ENCODE measurements around the gene LYZL6. TPM values are rescaled to one million over a fixed set of nuclear protein-coding genes. Genes with fewer than 3 reads are reported as not detected.

Gene LYZL6
- total RNA-seq, 4 donors from 2014 or later = not detected

GRCh38 chr17:35963663-35964062 is 20.1 kb upstream of the LYZL6 start:
- H3K4me3 ChIP-seq = no peak overlapping the region
- H3K9me3 ChIP-seq = no peaks in the 10 kb centered on the region
- H3K27me3 ChIP-seq = peaks cover 0 to 25% (median 0%) of the 10 kb centered on the region in 4 donors
- no peak for DNase-seq (ENCODE audit: extremely low spot score)
- TF ChIP-seq EP300 (IDR thresholded peaks at IDR 0.05) (no peak), CTCF (IDR thresholded peaks at IDR 0.05) (no peak), POLR2A (IDR thresholded peaks at IDR 0.05; ENCODE audit: low read depth) (no peak), POLR2AphosphoS5 (IDR thresholded peaks at IDR 0.05) (no peak)
- H3K36me3 ChIP-seq = no peaks in the 10 kb centered on the region
- intact Hi-C loops (cut with DNase I) = no loop called here
- H3K4me1 ChIP-seq = no peaks in the 10 kb centered on the region
- WGBS = 85% methylated on average over 6 of the region's 6 CpGs
- no peak overlapping the region for H3K27ac ChIP-seq (replicated peaks in 1 of 4)

- TF ChIP-seq EP300 (IDR thresholded peaks at IDR 0.05) (no peak), POLR2A (IDR thresholded peaks at IDR 0.05; ENCODE audit: low read depth) (no peak), CTCF (IDR thresholded peaks at IDR 0.05) (no peak), POLR2AphosphoS5 (IDR thresholded peaks at IDR 0.05) (no peak)
- Histone ChIP-seq H3K4me1 (no peaks in the 10 kb centered on the region), H3K27me3 (peaks cover 0 to 7% (median 0%) of the 10 kb centered on the region in 4 donors), H3K27ac (replicated peaks in 1 of 4) (no peak overlapping the region), H3K9me3 (no peaks in the 10 kb centered on the region), H3K4me3 (no peak overlapping the region), H3K36me3 (no peaks in the 10 kb centered on the region)
- DNase-seq (ENCODE audit: extremely low spot score) = no peak
- intact Hi-C loops (cut with DNase I) = no loop called here
- 56% methylated on average over 5 of the region's 7 CpGs for WGBS
Measured at GRCh38 chr17:35953720-35954119, 10.2 kb upstream of the LYZL6 start.

DNA sequence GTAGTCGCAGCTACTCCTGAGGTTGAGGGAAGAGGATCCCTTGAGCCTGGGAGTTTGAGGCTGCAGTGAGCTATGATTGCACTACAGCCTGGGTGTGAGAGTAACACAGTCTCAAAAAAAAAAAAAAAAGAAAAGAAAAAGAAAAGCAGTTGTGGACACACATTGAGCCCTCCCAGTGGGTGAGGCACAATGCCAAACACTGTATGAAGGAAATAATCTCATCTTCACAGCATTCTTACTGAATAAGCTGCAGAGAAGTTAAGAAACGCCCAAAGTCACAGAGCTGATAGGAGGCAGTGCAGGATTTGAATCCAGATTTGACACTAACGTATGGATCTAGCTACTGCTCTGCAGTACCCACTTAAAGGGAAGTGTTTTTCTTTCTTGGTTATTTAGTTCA is 5.9 kb upstream of the LYZL6 start:
- Histone ChIP-seq H3K9me3 (no peaks in the 10 kb centered on the region), H3K4me3 (no peak overlapping the region), H3K27ac (replicated peaks in 1 of 4) (no peak overlapping the region), H3K36me3 (no peaks in the 10 kb centered on the region), H3K4me1 (no peaks in the 10 kb centered on the region), H3K27me3 (no peaks in the 10 kb centered on the region)
- 79% methylated on average over 3 of the region's 3 CpGs for WGBS
- no peak for DNase-seq (ENCODE audit: extremely low spot score)
- intact Hi-C loops (cut with DNase I) = no loop called here
- TF ChIP-seq POLR2AphosphoS5 (IDR thresholded peaks at IDR 0.05) = no peak
- TF ChIP-seq POLR2A (IDR thresholded peaks at IDR 0.05; ENCODE audit: low read depth) = no peak
- TF ChIP-seq EP300 (IDR thresholded peaks at IDR 0.05) = no peak
- TF ChIP-seq CTCF (IDR thresholded peaks at IDR 0.05) = no peak

GRCh38 chr17:35948092-35948491 is 4.6 kb upstream of the LYZL6 start:
- intact Hi-C loops (cut with DNase I) = no loop called here
- WGBS = 91% methylated on average over 7 of the region's 7 CpGs
- Histone ChIP-seq H3K9me3 (no peaks in the 10 kb centered on the region), H3K4me3 (no peak overlapping the region), H3K27me3 (no peaks in the 10 kb centered on the region), H3K36me3 (no peaks in the 10 kb centered on the region), H3K4me1 (no peaks in the 10 kb centered on the region), H3K27ac (replicated peaks in 1 of 4) (no peak overlapping the region)
- DNase-seq (ENCODE audit: extremely low spot score) = no peak
- no peak for TF ChIP-seq EP300 (IDR thresholded peaks at IDR 0.05)
- TF ChIP-seq POLR2AphosphoS5 (IDR thresholded peaks at IDR 0.05) = no peak
- TF ChIP-seq POLR2A (IDR thresholded peaks at IDR 0.05; ENCODE audit: low read depth) = no peak
- TF ChIP-seq CTCF (IDR thresholded peaks at IDR 0.05) = no peak

GRCh38 chr17:35947156-35947585 is 3.7 kb upstream of the LYZL6 start:
- no peaks in the 10 kb centered on the region for H3K27me3 ChIP-seq
- DNase-seq (ENCODE audit: extremely low spot score) = no peak
- whole genome bisulfite sequencing = 40% methylated on average over 11 of the region's 12 CpGs
- H3K4me3 ChIP-seq = peak overlapping the region in 1 of 4 donors; percentile 14
- TF ChIP-seq POLR2A (IDR thresholded peaks at IDR 0.05; ENCODE audit: low read depth) (no peak), CTCF (IDR thresholded peaks at IDR 0.05) (peak; percentile 49 to 83 (median 50)), POLR2AphosphoS5 (IDR thresholded peaks at IDR 0.05) (no peak), EP300 (IDR thresholded peaks at IDR 0.05) (no peak)
- intact Hi-C loops (cut with DNase I) = no loop called here
- H3K4me1 ChIP-seq = no peaks in the 10 kb centered on the region
- no peaks in the 10 kb centered on the region for H3K36me3 ChIP-seq
- no peak overlapping the region for H3K27ac ChIP-seq (replicated peaks in 1 of 4)
- no peaks in the 10 kb centered on the region for H3K9me3 ChIP-seq

Data from esophagus muscularis mucosa (tissue), 4 donors.